Measurements from ENCODE around the gene VPS18. TPM values are rescaled to one million over a fixed set of nuclear protein-coding genes. Genes with fewer than 3 reads are reported as not detected.
"Not testable (repeated sequence)": the region's sequence is repeated elsewhere in the genome, so short reads cannot be mapped to it uniquely, and the experiment has no call there.

VPS18 gene
- total and polyA plus RNA-seq, 2 donors: 10.3 to 12.4 TPM

DNA sequence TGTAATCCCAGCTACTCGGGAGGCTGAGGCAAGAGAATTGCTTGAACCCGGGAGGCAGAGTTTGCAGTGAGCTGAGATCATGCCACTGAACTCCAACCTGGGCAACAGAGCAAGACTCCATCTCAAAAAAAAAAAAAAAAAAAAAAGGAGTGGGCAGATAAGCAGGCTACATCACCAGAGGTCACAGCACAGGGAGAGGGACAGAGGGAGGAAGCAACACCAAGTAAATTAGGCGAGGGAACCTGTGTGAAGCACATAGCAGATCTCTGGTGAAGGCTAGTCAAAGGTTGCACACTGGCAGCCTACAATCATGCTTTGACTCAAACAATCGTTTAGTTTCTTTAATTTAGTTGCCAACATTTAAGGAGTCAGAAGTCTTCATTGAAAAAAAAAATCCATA is 33.1 kb upstream of the VPS18 start:
- H3K9me3 ChIP-seq (ENCODE audit: control insufficient read depth in 2 of 2, insufficient read depth in 1 of 2, low read length in 1 of 2); H3K4me3 ChIP-seq (ENCODE audit: low read length in 2 of 2); H3K36me3 ChIP-seq (ENCODE audit: control insufficient read depth in 2 of 2, insufficient read depth in 2 of 2, low read length in 1 of 2); H3K27me3 ChIP-seq (ENCODE audit: control insufficient read depth in 2 of 2, insufficient read depth in 1 of 2, low read length in 1 of 2); H3K27ac ChIP-seq (ENCODE audit: low read depth in 1 of 2, low read length in 1 of 2); DNase-seq (ENCODE audit: low read depth in 6 of 9, low spot score in 9 of 9): not testable (repeated sequence)
- WGBS: 92% methylated on average over 4 of the region's 4 CpGs
- peaks cover 0 to 18% of the 10 kb centered on the region in 2 donors for H3K4me1 ChIP-seq (ENCODE audit: control insufficient read depth in 2 of 2, insufficient read depth in 2 of 2, low read length in 2 of 2)

DNA sequence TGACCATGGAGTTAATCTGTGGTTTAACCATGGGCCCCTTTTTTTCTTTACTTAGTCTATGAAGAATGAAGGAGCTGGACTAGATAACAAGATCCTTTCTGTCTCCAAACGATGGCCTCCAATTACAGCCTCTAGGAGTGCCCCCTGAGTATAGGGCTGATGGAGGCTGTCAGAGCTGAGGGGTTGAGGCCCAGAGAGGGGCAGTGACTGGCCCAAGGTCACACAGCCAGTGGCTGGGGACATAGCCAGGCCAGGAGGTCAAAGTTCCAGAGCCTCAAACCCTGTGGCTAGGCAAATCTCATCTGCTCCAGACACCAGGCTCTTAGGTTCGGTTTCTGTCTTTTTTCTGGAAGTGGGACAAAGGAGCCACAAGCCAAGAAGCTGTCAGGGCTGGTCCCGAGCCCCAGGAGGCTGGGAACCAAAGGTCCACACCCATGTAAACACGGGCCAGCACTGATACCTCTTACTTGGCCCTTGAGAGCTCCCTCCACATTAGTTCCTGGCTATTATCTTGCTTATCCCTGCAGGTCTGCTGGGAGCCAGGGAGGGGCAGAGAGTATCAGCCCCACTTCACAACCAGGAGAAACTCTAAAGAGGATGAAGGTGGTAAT is 30.5 kb upstream of the VPS18 start:
- no peaks in the 10 kb centered on the region for H3K36me3 ChIP-seq (ENCODE audit: control insufficient read depth in 2 of 2, insufficient read depth in 2 of 2, low read length in 1 of 2)
- 89% methylated on average over 4 of the region's 4 CpGs for WGBS
- H3K27me3 ChIP-seq (ENCODE audit: control insufficient read depth in 2 of 2, insufficient read depth in 1 of 2, low read length in 1 of 2): no peaks in the 10 kb centered on the region
- peaks cover 0 to 6% of the 10 kb centered on the region in 2 donors for H3K4me1 ChIP-seq (ENCODE audit: control insufficient read depth in 2 of 2, insufficient read depth in 2 of 2, low read length in 2 of 2)
- no peak overlapping the region for H3K27ac ChIP-seq (ENCODE audit: low read depth in 1 of 2, low read length in 1 of 2)
- no peak for DNase-seq (ENCODE audit: low read depth in 6 of 9, low spot score in 9 of 9)
- no peaks in the 10 kb centered on the region for H3K9me3 ChIP-seq (ENCODE audit: control insufficient read depth in 2 of 2, insufficient read depth in 1 of 2, low read length in 1 of 2)
- H3K4me3 ChIP-seq (ENCODE audit: low read length in 2 of 2): no peak overlapping the region

DNA sequence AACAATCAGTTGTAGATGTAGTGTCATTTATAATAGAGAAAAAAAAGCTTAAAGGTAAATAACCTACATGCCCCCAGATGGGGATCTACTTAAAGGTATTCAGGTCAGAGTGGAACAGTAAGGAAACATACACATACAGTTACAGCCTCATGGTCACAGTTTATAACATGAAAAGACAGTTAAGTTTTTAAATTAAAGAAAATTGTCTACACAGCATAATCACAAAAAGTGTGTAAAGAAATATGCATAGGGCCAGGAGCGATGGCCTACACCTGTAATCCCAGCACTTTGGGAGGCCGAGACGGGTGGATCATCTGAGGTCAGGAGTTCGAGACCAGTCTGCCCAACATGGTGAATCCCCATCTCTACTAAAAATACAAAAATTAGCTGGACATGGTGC is 27.1 kb upstream of the VPS18 start:
- Histone ChIP-seq H3K4me1 (ENCODE audit: control insufficient read depth in 2 of 2, insufficient read depth in 2 of 2, low read length in 2 of 2) (peaks cover 0 to 8% of the 10 kb centered on the region in 2 donors), H3K27ac (ENCODE audit: low read depth in 1 of 2, low read length in 1 of 2) (no peak overlapping the region), H3K27me3 (ENCODE audit: control insufficient read depth in 2 of 2, insufficient read depth in 1 of 2, low read length in 1 of 2) (peaks cover 0 to 2% of the 10 kb centered on the region in 2 donors), H3K4me3 (ENCODE audit: low read length in 2 of 2) (no peak overlapping the region), H3K36me3 (ENCODE audit: control insufficient read depth in 2 of 2, insufficient read depth in 2 of 2, low read length in 1 of 2) (no peaks in the 10 kb centered on the region), H3K9me3 (ENCODE audit: control insufficient read depth in 2 of 2, insufficient read depth in 1 of 2, low read length in 1 of 2) (no peaks in the 10 kb centered on the region)
- WGBS: 95% methylated on average over 4 of the region's 4 CpGs
- DNase-seq (ENCODE audit: low read depth in 6 of 9, low spot score in 9 of 9): no peak

- H3K27ac ChIP-seq (ENCODE audit: low read depth in 1 of 2, low read length in 1 of 2): no peak overlapping the region
Observed at GRCh38 chr15:40869686-40870085, 24.6 kb upstream of the VPS18 start.

GRCh38 chr15:40870716-40871115 is 23.5 kb upstream of the VPS18 start:
- Histone ChIP-seq H3K4me3 (ENCODE audit: low read length in 2 of 2) (no peak overlapping the region), H3K36me3 (ENCODE audit: control insufficient read depth in 2 of 2, insufficient read depth in 2 of 2, low read length in 1 of 2) (no peaks in the 10 kb centered on the region), H3K4me1 (ENCODE audit: control insufficient read depth in 2 of 2, insufficient read depth in 2 of 2, low read length in 2 of 2) (peaks cover 3 to 19% of the 10 kb centered on the region in 2 donors), H3K27ac (ENCODE audit: low read depth in 1 of 2, low read length in 1 of 2) (no peak overlapping the region), H3K9me3 (ENCODE audit: control insufficient read depth in 2 of 2, insufficient read depth in 1 of 2, low read length in 1 of 2) (no peaks in the 10 kb centered on the region), H3K27me3 (ENCODE audit: control insufficient read depth in 2 of 2, insufficient read depth in 1 of 2, low read length in 1 of 2) (peaks cover 0 to 27% of the 10 kb centered on the region in 2 donors)
- 94% methylated on average over 1 of the region's 1 CpG for WGBS
- DNase-seq (ENCODE audit: low read depth in 6 of 9, low spot score in 9 of 9): no peak

More at GRCh38 chr15:40869686-40870085, 24.6 kb upstream of the VPS18 start:
- Histone ChIP-seq H3K4me3 (ENCODE audit: low read length in 2 of 2) (no peak overlapping the region), H3K27me3 (ENCODE audit: control insufficient read depth in 2 of 2, insufficient read depth in 1 of 2, low read length in 1 of 2) (peaks cover 0 to 25% of the 10 kb centered on the region in 2 donors), H3K36me3 (ENCODE audit: control insufficient read depth in 2 of 2, insufficient read depth in 2 of 2, low read length in 1 of 2) (no peaks in the 10 kb centered on the region), H3K4me1 (ENCODE audit: control insufficient read depth in 2 of 2, insufficient read depth in 2 of 2, low read length in 2 of 2) (peaks cover 3 to 19% of the 10 kb centered on the region in 2 donors), H3K9me3 (ENCODE audit: control insufficient read depth in 2 of 2, insufficient read depth in 1 of 2, low read length in 1 of 2) (no peaks in the 10 kb centered on the region)
- no peak for DNase-seq (ENCODE audit: low read depth in 6 of 9, low spot score in 9 of 9)
- WGBS: 90% methylated on average over 5 of the region's 5 CpGs

GRCh38 chr15:40871749-40872617 is 22.3 kb upstream of the VPS18 start:
- Histone ChIP-seq H3K4me3 (ENCODE audit: low read length in 2 of 2) (no peak overlapping the region), H3K27ac (ENCODE audit: low read depth in 1 of 2, low read length in 1 of 2) (peak overlapping the region in 1 of 2 donors; percentile 47), H3K36me3 (ENCODE audit: control insufficient read depth in 2 of 2, insufficient read depth in 2 of 2, low read length in 1 of 2) (no peaks in the 10 kb centered on the region), H3K9me3 (ENCODE audit: control insufficient read depth in 2 of 2, insufficient read depth in 1 of 2, low read length in 1 of 2) (no peaks in the 10 kb centered on the region), H3K4me1 (ENCODE audit: control insufficient read depth in 2 of 2, insufficient read depth in 2 of 2, low read length in 2 of 2) (peaks cover 3 to 19% of the 10 kb centered on the region in 2 donors), H3K27me3 (ENCODE audit: control insufficient read depth in 2 of 2, insufficient read depth in 1 of 2, low read length in 1 of 2) (peaks cover 0 to 27% of the 10 kb centered on the region in 2 donors)
- WGBS: 88% methylated on average over 13 of the region's 13 CpGs
- no peak for DNase-seq (ENCODE audit: low read depth in 6 of 9, low spot score in 9 of 9)

DNA sequence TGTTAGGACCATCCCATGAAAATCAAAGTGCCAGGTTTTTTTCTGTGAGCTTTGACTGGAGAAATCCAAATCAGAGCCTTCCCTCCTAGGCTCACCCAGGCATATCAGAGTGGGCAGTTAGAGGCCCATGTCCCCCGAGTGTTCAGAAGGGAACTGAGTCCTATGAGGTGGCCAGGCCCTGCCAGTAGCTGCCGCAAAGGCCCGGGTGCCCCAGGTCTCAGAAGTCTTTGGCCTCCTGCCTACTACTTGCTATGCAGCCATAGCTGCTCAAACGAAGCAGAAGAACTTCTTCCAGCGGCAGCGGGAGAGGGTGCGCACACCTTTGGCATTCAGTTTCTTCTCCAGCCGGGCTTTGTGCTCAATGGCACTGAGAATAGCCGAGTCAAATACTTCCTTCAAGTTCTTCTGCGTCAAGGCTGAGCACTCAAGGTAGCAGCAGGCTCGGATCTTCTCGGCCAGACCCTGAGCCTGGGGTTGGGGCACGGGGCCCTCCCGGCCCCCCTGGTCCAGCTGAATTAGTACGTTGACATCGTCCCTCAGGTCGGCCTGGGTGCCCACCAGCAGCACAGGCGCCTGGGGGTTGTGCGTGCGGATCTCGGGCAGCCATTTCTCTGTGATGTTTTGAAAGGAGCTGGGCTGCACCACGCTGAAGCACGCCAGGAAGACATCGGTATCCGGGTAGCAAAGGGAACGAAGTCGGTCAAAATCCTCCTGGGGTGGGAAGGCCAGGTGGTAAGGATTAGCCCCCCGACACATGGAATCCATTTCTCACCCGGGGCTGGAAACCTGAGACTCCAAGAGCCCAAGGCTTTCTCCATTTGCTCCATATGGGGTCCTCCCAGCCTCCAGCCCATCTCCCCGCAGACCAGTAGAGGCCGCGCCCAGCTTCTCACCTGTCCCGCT is 21.2 kb upstream of the VPS18 start:
- no peak for DNase-seq (ENCODE audit: low read depth in 6 of 9, low spot score in 9 of 9)
- peaks cover 0 to 27% of the 10 kb centered on the region in 2 donors for H3K27me3 ChIP-seq (ENCODE audit: control insufficient read depth in 2 of 2, insufficient read depth in 1 of 2, low read length in 1 of 2)
- H3K36me3 ChIP-seq (ENCODE audit: control insufficient read depth in 2 of 2, insufficient read depth in 2 of 2, low read length in 1 of 2): no peaks in the 10 kb centered on the region
- peaks cover 3 to 19% of the 10 kb centered on the region in 2 donors for H3K4me1 ChIP-seq (ENCODE audit: control insufficient read depth in 2 of 2, insufficient read depth in 2 of 2, low read length in 2 of 2)
- H3K4me3 ChIP-seq (ENCODE audit: low read length in 2 of 2): peak overlapping the region; percentile 29 to 55
- 73% methylated on average over 33 of the region's 33 CpGs for WGBS
- no peaks in the 10 kb centered on the region for H3K9me3 ChIP-seq (ENCODE audit: control insufficient read depth in 2 of 2, insufficient read depth in 1 of 2, low read length in 1 of 2)
- peak overlapping the region in 1 of 2 donors; percentile 47 for H3K27ac ChIP-seq (ENCODE audit: low read depth in 1 of 2, low read length in 1 of 2)

- no peak within 1 kb of the TSS for H3K27ac ChIP-seq (ENCODE audit: low read depth in 1 of 2, low read length in 1 of 2)
- WGBS: 1% methylated on average over 74 of the region's 74 CpGs
Observed at GRCh38 chr15:40873694-40874561, 20.3 kb upstream of the VPS18 start, which contains the start of gene RHOV. Gene RHOV (minus strand): TSS chr15:40874234. CDS start chr15:40874139, 95 bp downstream.

More at GRCh38 chr15:40873694-40874561, 20.3 kb upstream of the VPS18 start, which contains the start of gene RHOV:
- Histone ChIP-seq H3K4me1 (ENCODE audit: control insufficient read depth in 2 of 2, insufficient read depth in 2 of 2, low read length in 2 of 2) (peaks cover 3 to 21% of the 10 kb centered on the region in 2 donors), H3K9me3 (ENCODE audit: control insufficient read depth in 2 of 2, insufficient read depth in 1 of 2, low read length in 1 of 2) (no peaks in the 10 kb centered on the region), H3K27me3 (ENCODE audit: control insufficient read depth in 2 of 2, insufficient read depth in 1 of 2, low read length in 1 of 2) (peaks cover 0 to 27% of the 10 kb centered on the region in 2 donors), H3K36me3 (ENCODE audit: control insufficient read depth in 2 of 2, insufficient read depth in 2 of 2, low read length in 1 of 2) (no peaks in the 10 kb centered on the region), H3K4me3 (ENCODE audit: low read length in 2 of 2) (peak within 1 kb of the TSS; percentile 29 to 55)
- peak in 3 of 9 donors; percentile 35 to 60 (median 48) for DNase-seq (ENCODE audit: low read depth in 6 of 9, low spot score in 9 of 9)
